CD4-positive, alpha-beta T cell (primary cell): ENCODE data around the gene TGOLN2. TPM values are rescaled to one million over a fixed set of nuclear protein-coding genes. Genes with fewer than 3 reads are reported as not detected.
"Not testable (repeated sequence)": the region's sequence is repeated elsewhere in the genome, so short reads cannot be mapped to it uniquely, and the experiment has no call there.

Experiments used
- ATAC-seq: fragments of 200-7000 bp; cut with Tn5 transposase; one replicate; pipeline ENCODE4 v1.10.0; 2022; ENCODE audit warnings: mild to moderate bottlenecking; ENCODE audit not compliant: poor library complexity
- CTCF ChIA-PET: fragments of 350-600 bp; sonication (Branson Sonifier 250); formaldehyde crosslinking; loops from one replicate; lab custom pipeline; 2021; ENCODE audit warnings: antibody characterized with exemption, inconsistent platforms; lab: Charles Lee
- POLR2A ChIA-PET: fragments of 350-600 bp; sonication (Branson Sonifier 250); formaldehyde crosslinking; loops from one replicate; lab custom pipeline; 2021; ENCODE audit warnings: antibody characterized with exemption, inconsistent platforms; lab: Charles Lee
- DNase-seq, 14 experiments: peaks; one replicate each; pipeline ENCODE4 v3.0.0-alpha.2; 2013 to 2020; ENCODE audit warnings: mixed read lengths in 2 of 14
- H3K27ac ChIP-seq, 2 donors: one replicate each; pipeline versions ENCODE4 v1.5.1 to v1.7.0; 2013; ENCODE audit warnings: low read length in 2 of 2, low read depth in 1 of 2, mild to moderate bottlenecking in 1 of 2
- H3K27me3 ChIP-seq, 2 experiments: 1 replicate in 1 of 2; 2 replicates in 1 of 2; pipeline versions ENCODE4 v1.6.1 to v1.7.0; 2013; ENCODE audit warnings: low read length in 2 of 2, control low read depth in 1 of 2, mild to moderate bottlenecking in 1 of 2, moderate library complexity in 1 of 2; ENCODE audit not compliant: insufficient read depth in 2 of 2, control insufficient read depth in 1 of 2
- H3K36me3 ChIP-seq: one replicate; pipeline ENCODE4 v1.6.1; 2013; ENCODE audit warnings: low read length, control low read depth; ENCODE audit not compliant: insufficient read depth
- H3K4me1 ChIP-seq: one replicate; pipeline ENCODE4 v1.6.1; 2013; ENCODE audit warnings: low read length, control low read depth; ENCODE audit not compliant: insufficient read depth
- H3K4me3 ChIP-seq: one replicate; pipeline ENCODE4 v1.5.1; 2013; ENCODE audit warnings: mild to moderate bottlenecking, low read length, moderate library complexity
- H3K9me3 ChIP-seq, 2 experiments: 1 replicate in 1 of 2; 2 replicates in 1 of 2; pipeline versions ENCODE4 v1.6.1 to v1.7.0; 2013; ENCODE audit warnings: low read length in 2 of 2, mild to moderate bottlenecking in 2 of 2, control low read depth in 1 of 2, moderate library complexity in 1 of 2; ENCODE audit not compliant: control insufficient read depth in 1 of 2, insufficient read depth in 1 of 2
- H3K27ac Mint-ChIP-seq: one replicate; pipeline ENCODE4 v1.8.0; 2020; ENCODE audit warnings: mixed read lengths
- H3K27me3 Mint-ChIP-seq: one replicate; pipeline ENCODE4 v1.8.0; 2021; ENCODE audit warnings: mixed read lengths
- H3K36me3 Mint-ChIP-seq: one replicate; pipeline ENCODE4 v1.8.0; 2021; ENCODE audit warnings: low read depth, mixed read lengths
- H3K4me1 Mint-ChIP-seq: one replicate; pipeline ENCODE4 v1.8.0; 2021; ENCODE audit warnings: low read depth, mixed read lengths
- H3K4me3 Mint-ChIP-seq: one replicate; pipeline ENCODE4 v1.8.0; 2020; ENCODE audit warnings: mild to moderate bottlenecking, mixed read lengths
- H3K9me3 Mint-ChIP-seq: one replicate; pipeline ENCODE4 v1.8.0; 2020; ENCODE audit warnings: mixed read lengths
- CTCF ChIP-seq: fragments of 200-600 bp; IDR thresholded peaks from one replicate; pipeline ENCODE4 v1.8.0; 2022; ENCODE audit warnings: antibody characterized with exemption, mild to moderate bottlenecking
- intact Hi-C, 2 experiments: fragments of 100-400 bp; cut with DNase I in 1 of 2; cut with micrococcal nuclease in 1 of 2; formaldehyde crosslinking; loops; one replicate each; pipeline versions ENCODE4 v1.15.1 to v1.9.0; 2023 to 2025; cut with DNase I, micrococcal nuclease
- total RNA-seq, 174 experiments: library from RNA in 2 of 174; stranded (reverse) in 2 of 174; gene quantifications; one replicate each; pipeline ENCODE4 v1.2.3 and lab custom pipeline; 2021 to 2026

Gene TGOLN2
- total RNA-seq, 2 experiments from 2014 or later, result 172 to 175 TPM

GRCh38 chr2:85325466-85325811 is 2.4 kb downstream of the TGOLN2 start:
- Mint-ChIP-seq H3K36me3 (peaks cover 83% of the 10 kb centered on the region), H3K27ac (peak overlapping the region; percentile 97), H3K27me3 (no peaks in the 10 kb centered on the region), H3K9me3 (no peaks in the 10 kb centered on the region), H3K4me1 (peaks cover 80% of the 10 kb centered on the region), H3K4me3 (peak overlapping the region; percentile 96)
- H3K9me3 ChIP-seq, result no peaks in the 10 kb centered on the region
- peaks cover 56% of the 10 kb centered on the region for H3K4me1 ChIP-seq
- intact Hi-C loops, result loop anchor here in 1 of 2 experiments (5.0 kb wide), 2 partner anchors 212 to 227 kb away; partner anchors contain the start of gene MAT2A
- H3K4me3 ChIP-seq, result peak overlapping the region; percentile 89
- H3K27me3 ChIP-seq, result no peaks in the 10 kb centered on the region
- ChIA-PET POLR2A (interaction anchor here (0.6 to 4.7 kb wide), 9 partner anchors 11 to 781 kb away, joined by 4 to 216 read pairs (median 24); partner anchors contain the start of genes ELMOD3, MAT2A, POLR1A and PTCD3), CTCF (no interaction called here)
- H3K36me3 ChIP-seq, result peaks cover 57% of the 10 kb centered on the region
- H3K27ac ChIP-seq, result peak overlapping the region; percentile 95 to 97
- no peak for TF ChIP-seq CTCF
- DNase-seq, result no peak
- ATAC-seq, result no peak

GRCh38 chr2:85324639-85325465 is 2.9 kb downstream of the TGOLN2 start:
- Mint-ChIP-seq H3K9me3 (no peaks in the 10 kb centered on the region), H3K36me3 (peaks cover 89% of the 10 kb centered on the region), H3K27ac (peak overlapping the region; percentile 97), H3K4me3 (peak overlapping the region; percentile 96), H3K4me1 (peaks cover 86% of the 10 kb centered on the region), H3K27me3 (no peaks in the 10 kb centered on the region)
- intact Hi-C loops, result loop anchor here in 1 of 2 experiments (5.0 kb wide), 2 partner anchors 212 to 227 kb away; partner anchors contain the start of gene MAT2A
- DNase-seq (no peak), ATAC-seq (peak; percentile 11)
- H3K27me3 ChIP-seq, result no peaks in the 10 kb centered on the region
- no peaks in the 10 kb centered on the region for H3K9me3 ChIP-seq
- ChIA-PET POLR2A (interaction anchor here (0.6 to 4.7 kb wide), 10 partner anchors 10 to 419 kb away, joined by 3 to 216 read pairs (median 12); partner anchors contain the start of genes ELMOD3, MAT2A and RETSAT), CTCF (no interaction called here)
- TF ChIP-seq CTCF, result no peak
- H3K4me1 ChIP-seq, result peaks cover 62% of the 10 kb centered on the region
- peak overlapping the region; percentile 89 for H3K4me3 ChIP-seq
- peaks cover 63% of the 10 kb centered on the region for H3K36me3 ChIP-seq
- H3K27ac ChIP-seq, result peak overlapping the region; percentile 12 to 97

- H3K4me3 Mint-ChIP-seq, result peak overlapping the region; percentile 96
- H3K36me3 ChIP-seq, result peaks cover 70% of the 10 kb centered on the region
- peaks cover 98% of the 10 kb centered on the region for H3K36me3 Mint-ChIP-seq
- H3K27me3 ChIP-seq, DNase-seq, H3K9me3 Mint-ChIP-seq, CTCF ChIA-PET, H3K27me3 Mint-ChIP-seq, H3K9me3 ChIP-seq, ATAC-seq, intact Hi-C loops: not testable (repeated sequence)
- H3K27ac ChIP-seq, result peak overlapping the region; percentile 14 to 45
- peak overlapping the region; percentile 89 for H3K4me3 ChIP-seq
- POLR2A ChIA-PET, result interaction anchor here (0.6 to 4.7 kb wide), 8 partner anchors 9 to 418 kb away, joined by 3 to 216 read pairs (median 5); partner anchors contain the start of genes ELMOD3 and RETSAT
- H3K4me1 ChIP-seq, result peaks cover 69% of the 10 kb centered on the region
- H3K27ac Mint-ChIP-seq, result peak overlapping the region; percentile 97
- peaks cover 94% of the 10 kb centered on the region for H3K4me1 Mint-ChIP-seq
Observed at GRCh38 chr2:85323988-85324367, 3.8 kb downstream of the TGOLN2 start.
